K562 (cell line): ENCODE results near the gene GALNT7. TPM values are rescaled to one million over a fixed set of nuclear protein-coding genes. Genes with fewer than 3 reads are reported as not detected.

ENCODE experiments used
- ARID1B ChIP-seq: fragments of 450-650 bp; IDR thresholded peaks from 2 replicates; pipeline ENCODE4 v1.6.1; 2016; ENCODE audit warnings: antibody characterized with exemption, mild to moderate bottlenecking, inconsistent platforms
- CCNT2 ChIP-seq: IDR thresholded peaks from 2 replicates; pipeline ENCODE4 v1.6.1; 2011; ENCODE audit warnings: borderline replicate concordance, low read depth, mild to moderate bottlenecking, moderate library complexity, mixed read lengths, low read length; ENCODE audit not compliant: insufficient read length; ENCODE audit errors: extremely low read depth
- CREBBP ChIP-seq: IDR thresholded peaks from one replicate; pipeline ENCODE4 v1.6.1; 2012; ENCODE audit warnings: low read depth, mild to moderate bottlenecking, control low read depth, inconsistent platforms, low read length
- E2F4 ChIP-seq: sonication (generic); formaldehyde crosslinking; IDR thresholded peaks from 2 replicates; pipeline ENCODE4 v1.8.0; 2022; ENCODE audit warnings: mild to moderate bottlenecking, low read depth, missing genetic modification reagents
- E2F6 ChIP-seq, 2 experiments: IDR thresholded peaks; 2 replicates each; pipeline ENCODE4 v1.6.1; 2011; ENCODE audit warnings: borderline replicate concordance in 1 of 2, control low read depth in 1 of 2, low read depth in 1 of 2, low read length in 1 of 2, mild to moderate bottlenecking in 1 of 2, mixed read lengths in 1 of 2, moderate library complexity in 1 of 2; ENCODE audit not compliant: insufficient read depth in 1 of 2, insufficient read length in 1 of 2, poor library complexity in 1 of 2, severe bottlenecking in 1 of 2; ENCODE audit errors: extremely low read depth in 1 of 2
- ELK3 ChIP-seq: fragments of 450-650 bp; formaldehyde crosslinking; IDR thresholded peaks from 2 replicates; pipeline ENCODE4 v1.4.0; 2020; ENCODE audit warnings: mild to moderate bottlenecking
- ETV1 ChIP-seq: fragments of 450-650 bp; conservative IDR thresholded peaks from 2 replicates; pipeline ENCODE4 v1.6.1; 2016; ENCODE audit warnings: missing genetic modification characterization, control low read depth, low read depth, missing compliant biosample characterization
- FOXJ3 ChIP-seq: sonication (generic); formaldehyde crosslinking; IDR thresholded peaks from 2 replicates; pipeline ENCODE4 v1.4.0; 2020; ENCODE audit warnings: mild to moderate bottlenecking, missing genetic modification reagents
- GATA2 ChIP-seq: sonication (generic); formaldehyde crosslinking; IDR thresholded peaks from 2 replicates; pipeline ENCODE4 v1.4.0; 2020; ENCODE audit warnings: mild to moderate bottlenecking, missing genetic modification reagents
- HINFP ChIP-seq: fragments of 450-650 bp; conservative IDR thresholded peaks from 2 replicates; pipeline ENCODE4 v1.6.1; 2016; ENCODE audit warnings: missing genetic modification characterization, low read depth, mild to moderate bottlenecking, control low read depth, missing compliant biosample characterization
- JUN ChIP-seq, 2 experiments: sonication (generic) in 1 of 2; formaldehyde crosslinking in 1 of 2; IDR thresholded peaks; 2 replicates each; pipeline versions ENCODE4 v1.6.1 to v1.8.0; 2012 to 2022; ENCODE audit warnings: borderline replicate concordance in 2 of 2, mild to moderate bottlenecking in 2 of 2, improper control_type of control experiment in 1 of 2, low read depth in 1 of 2, low read length in 1 of 2, missing genetic modification reagents in 1 of 2
- LEF1 ChIP-seq: fragments of 450-650 bp; IDR thresholded peaks from 2 replicates; pipeline ENCODE4 v1.6.1; 2016; ENCODE audit warnings: mild to moderate bottlenecking
- MCM7 ChIP-seq, 2 experiments: fragments of 450-650 bp; IDR thresholded peaks; 2 replicates each; pipeline ENCODE4 v1.6.1; 2016 to 2018
- MITF ChIP-seq: IDR thresholded peaks from 2 replicates; pipeline ENCODE4 v1.6.1; 2014; ENCODE audit warnings: antibody characterized with exemption
- NCOR1 ChIP-seq: fragments of 450-650 bp; IDR thresholded peaks from 2 replicates; pipeline ENCODE4 v1.6.1; 2016; ENCODE audit warnings: mild to moderate bottlenecking, moderate library complexity
- NFYB ChIP-seq: IDR thresholded peaks from 2 replicates; pipeline ENCODE4 v1.6.1; 2011; ENCODE audit warnings: mild to moderate bottlenecking, moderate library complexity; ENCODE audit not compliant: insufficient read length; ENCODE audit errors: extremely low read depth
- SIX5 ChIP-seq, 2 experiments: IDR thresholded peaks; 2 replicates each; pipeline ENCODE4 v1.6.1; 2011; ENCODE audit warnings: low read length in 2 of 2, borderline replicate concordance in 1 of 2, low read depth in 1 of 2, mild to moderate bottlenecking in 1 of 2, moderate library complexity in 1 of 2; ENCODE audit not compliant: insufficient read depth in 1 of 2
- SUPT5H ChIP-seq: fragments of 450-650 bp; IDR thresholded peaks from 2 replicates; pipeline ENCODE4 v1.6.1; 2016
- TBL1XR1 ChIP-seq, 2 experiments: IDR thresholded peaks; 2 replicates each; pipeline ENCODE4 v1.6.1; 2012; ENCODE audit warnings: improper control_type of control experiment in 2 of 2, low read length in 2 of 2, mild to moderate bottlenecking in 1 of 2
- TFAM ChIP-seq: fragments of 250-450 bp; sonication (Bioruptor Pico); conservative IDR thresholded peaks from 2 replicates; pipeline ENCODE4 v1.5.0; 2021; ENCODE audit warnings: mild to moderate bottlenecking, moderate library complexity
- ZC3H8 ChIP-seq: fragments of 450-650 bp; IDR thresholded peaks from 2 replicates; pipeline ENCODE4 v1.6.1; 2017
- ZKSCAN1 ChIP-seq: fragments of 150-350 bp; IDR thresholded peaks from 2 replicates; pipeline ENCODE4 v1.6.1; 2016; ENCODE audit warnings: low read depth, low read length
- ZNF274 ChIP-seq: IDR thresholded peaks from 2 replicates; pipeline ENCODE4 v1.6.1; 2011; ENCODE audit warnings: low read depth, mild to moderate bottlenecking, low read length, moderate library complexity, borderline replicate concordance
- polyA plus RNA-seq, 8 experiments: library from polyadenylated mRNA; depleted of rRNA in 4 of 8; stranded (reverse) in 5 of 8; unstranded in 3 of 8; fragments of >200 nt; fragmentation: Nextera tagmentation in 2 of 8; fragmentation: Illumina TruSeq in 1 of 8; extraction: Ambion mirVana in 2 of 8; extraction: Trizol in 1 of 8; gene quantifications; 2 replicates each; pipeline versions ENCODE4 v1.2.1 to v1.2.3, GENCODE V29; 2011 to 2014; ENCODE audit warnings: inconsistent platforms in 1 of 8, missing spikeins in 1 of 8
- total RNA-seq, 7 experiments: library from RNA; depleted of rRNA in 6 of 7; stranded (reverse); fragments of >200 nt in 6 of 7; fragmentation: Illumina TruSeq in 2 of 7; extraction: Trizol in 2 of 7; gene quantifications; 2 replicates each; pipeline versions ENCODE4 v1.2.1 to v1.2.3, GENCODE V29; 2011 to 2021; ENCODE audit warnings: low replicate concordance in 1 of 7

Gene GALNT7
- total and polyA plus RNA-seq, 9 of the 15 experiments (the other 6 are each of a cell fraction or from before 2014, with no cell fraction given): 16.7 to 38.7 (median 31.1) TPM

GRCh38 chr4:173217727-173218126 lies 49.1 kb downstream of the GALNT7 start (continued):
- TF ChIP-seq HINFP (tag) (no peak), ETV1 (tag) (no peak), JUN (IDR thresholded peaks at IDR 0.05; ENCODE audit: borderline replicate concordance, low read depth, low read length) (0 out of 2 replicates have a peak, but pooled peaks have one; percentile 24), JUN (CRISPR knock-in tag; IDR thresholded peaks at IDR 0.05; ENCODE audit: borderline replicate concordance) (no peak), ELK3 (CRISPR knock-in tag) (no peak), CREBBP (no peak), FOXJ3 (no peak), LEF1 (no peak), ZNF274 (no peak), SUPT5H (no peak), GATA2 (CRISPR knock-in tag) (no peak), CCNT2 (no peak), MCM7 (IDR thresholded peaks at IDR 0.05) (no peak), TFAM (no peak), MITF (no peak), E2F6 (IDR thresholded peaks at IDR 0.05; ENCODE audit: borderline replicate concordance in 1 of 2, extremely low read depth in 1 of 2, insufficient read depth in 1 of 2, insufficient read length in 1 of 2, low read depth in 1 of 2, low read length in 1 of 2, poor library complexity in 1 of 2, severe bottlenecking in 1 of 2) (no peak), NFYB (no peak), E2F4 (CRISPR knock-in tag) (no peak), NCOR1 (no peak), ARID1B (peak; percentile 56; the same call in 1 of the 2 replicates), ZKSCAN1 (no peak), SIX5 (IDR thresholded peaks at IDR 0.05; ENCODE audit: borderline replicate concordance in 1 of 2, insufficient read depth in 1 of 2, low read depth in 1 of 2, low read length in 2 of 2) (no peak), TBL1XR1 (IDR thresholded peaks at IDR 0.05; ENCODE audit: low read length in 2 of 2) (no peak), ZC3H8 (no peak)
